GM12801 (cell line): ENCODE data around the gene HTT.

ENCODE experiments used
- TF ChIP-seq, protein P1 (sequence below): IDR thresholded peaks from one replicate; pipeline ENCODE4 v1.5.1; 2011; ENCODE audit warnings: control low read depth; ENCODE audit not compliant: insufficient read length; ENCODE audit errors: extremely low read depth

Gene HTT

GRCh38 chr4:3035249-3035648 is 39.2 kb upstream of the HTT start:
- TF ChIP-seq, protein P1, sequence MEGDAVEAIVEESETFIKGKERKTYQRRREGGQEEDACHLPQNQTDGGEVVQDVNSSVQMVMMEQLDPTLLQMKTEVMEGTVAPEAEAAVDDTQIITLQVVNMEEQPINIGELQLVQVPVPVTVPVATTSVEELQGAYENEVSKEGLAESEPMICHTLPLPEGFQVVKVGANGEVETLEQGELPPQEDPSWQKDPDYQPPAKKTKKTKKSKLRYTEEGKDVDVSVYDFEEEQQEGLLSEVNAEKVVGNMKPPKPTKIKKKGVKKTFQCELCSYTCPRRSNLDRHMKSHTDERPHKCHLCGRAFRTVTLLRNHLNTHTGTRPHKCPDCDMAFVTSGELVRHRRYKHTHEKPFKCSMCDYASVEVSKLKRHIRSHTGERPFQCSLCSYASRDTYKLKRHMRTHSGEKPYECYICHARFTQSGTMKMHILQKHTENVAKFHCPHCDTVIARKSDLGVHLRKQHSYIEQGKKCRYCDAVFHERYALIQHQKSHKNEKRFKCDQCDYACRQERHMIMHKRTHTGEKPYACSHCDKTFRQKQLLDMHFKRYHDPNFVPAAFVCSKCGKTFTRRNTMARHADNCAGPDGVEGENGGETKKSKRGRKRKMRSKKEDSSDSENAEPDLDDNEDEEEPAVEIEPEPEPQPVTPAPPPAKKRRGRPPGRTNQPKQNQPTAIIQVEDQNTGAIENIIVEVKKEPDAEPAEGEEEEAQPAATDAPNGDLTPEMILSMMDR = no peak

GRCh38 chr4:3035674-3036073 is 38.8 kb upstream of the HTT start:
- TF ChIP-seq, protein P1 = no peak

DNA sequence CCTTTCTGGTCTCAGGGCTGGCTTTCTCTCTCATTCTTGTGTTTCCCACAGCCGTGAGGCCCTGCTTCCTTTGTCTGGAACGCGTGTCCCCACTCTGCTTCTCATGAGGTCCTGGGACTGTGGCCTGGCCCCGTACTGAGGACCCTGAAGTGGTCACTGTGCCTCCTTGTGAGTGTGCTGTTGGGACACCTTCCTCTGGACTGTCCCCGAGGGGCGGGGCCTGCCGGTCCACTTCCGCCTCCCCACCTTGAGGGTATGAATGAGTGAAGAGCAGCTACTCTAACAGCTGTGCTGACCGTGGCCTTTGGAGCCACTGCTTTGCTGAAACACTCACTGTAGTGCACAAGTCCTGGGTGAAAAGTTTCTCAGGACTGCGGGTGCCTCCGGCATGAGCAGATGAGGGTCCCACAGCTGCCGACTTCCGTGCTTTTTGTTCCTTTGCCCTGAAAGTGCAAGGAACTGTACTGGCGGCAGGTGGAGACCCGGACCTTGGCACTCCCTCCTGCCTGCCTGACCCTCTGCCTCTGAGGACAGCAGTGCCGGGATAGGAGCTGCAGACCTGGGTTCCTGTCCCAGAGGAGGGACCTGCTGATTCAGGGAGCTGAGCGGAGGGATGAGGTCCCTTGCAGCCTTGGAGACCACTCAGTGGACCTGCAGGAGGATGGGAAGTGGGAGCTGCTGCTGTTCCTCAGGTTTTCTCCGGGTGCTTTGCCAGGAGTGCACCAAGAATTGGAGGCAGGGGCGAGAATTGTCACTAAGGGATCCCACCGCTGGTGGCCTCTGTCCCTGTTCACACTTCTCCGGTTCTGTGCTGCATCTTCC is 38.1 kb upstream of the HTT start:
- TF ChIP-seq, protein P1 = no peak

DNA sequence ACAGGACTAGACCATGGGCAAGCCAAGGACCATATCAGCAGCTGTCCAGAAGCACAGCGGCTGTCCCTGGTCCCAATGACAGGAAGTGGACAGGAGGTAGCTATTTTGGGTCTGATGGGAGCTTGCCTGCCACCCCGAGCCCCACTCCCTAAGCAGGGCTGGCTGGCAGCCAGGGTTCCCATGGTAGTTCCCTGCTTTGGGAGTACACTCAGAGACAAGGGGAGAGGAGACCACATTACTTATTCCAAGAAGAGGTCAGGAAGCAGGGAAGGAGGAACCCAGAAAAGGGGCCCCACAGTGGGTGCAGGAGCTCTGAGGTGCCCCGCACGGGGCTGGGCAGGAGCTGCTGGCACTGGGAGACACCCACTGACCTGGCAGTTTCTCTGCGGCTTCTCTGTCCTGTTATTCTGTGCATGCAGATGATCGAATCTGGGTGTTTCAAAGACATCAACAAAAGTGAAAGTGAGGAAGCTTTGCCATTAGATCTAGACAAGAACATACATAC is 36.5 kb upstream of the HTT start:
- TF ChIP-seq, protein P1 = no peak

DNA sequence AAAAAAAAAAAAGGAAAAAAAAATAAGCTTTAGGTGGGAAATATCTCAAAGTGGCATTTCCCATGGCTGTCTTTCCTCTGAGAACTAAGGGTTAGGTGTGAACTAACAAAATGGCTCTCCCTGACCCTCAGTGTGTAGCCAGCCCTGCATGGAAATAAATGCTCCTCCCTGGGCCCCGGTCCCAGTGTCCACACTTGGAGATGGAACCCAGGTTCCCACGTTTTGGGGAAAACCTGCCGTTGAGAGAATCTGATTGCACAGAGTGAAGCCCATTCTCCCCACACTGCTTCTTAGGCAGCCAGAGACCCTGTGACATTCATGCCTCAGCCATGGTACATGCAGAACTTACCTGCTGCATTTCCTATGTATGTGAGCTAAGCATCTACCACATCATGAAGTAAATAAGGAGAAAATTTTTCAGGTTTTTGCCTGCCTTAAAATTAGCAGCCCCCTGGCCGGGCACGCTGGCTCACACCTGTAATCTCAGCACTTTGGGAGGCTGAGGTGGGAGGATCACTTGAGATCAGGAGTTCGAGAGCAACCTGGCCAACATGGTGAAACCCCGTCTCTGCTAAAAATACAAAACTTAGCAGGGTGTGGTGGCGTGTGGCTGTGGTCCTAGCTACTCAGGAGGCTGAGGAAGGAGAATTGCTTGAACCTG is 34.6 kb upstream of the HTT start:
- TF ChIP-seq, protein P1 = no peak

GRCh38 chr4:3040452-3041191 is 33.9 kb upstream of the HTT start:
- TF ChIP-seq, protein P1 = no peak
